GM12878 (cell line): Measurements from ENCODE around the gene ZNF107. TPM values are rescaled to one million over a fixed set of nuclear protein-coding genes. Genes with fewer than 3 reads are reported as not detected.

Experiments
- microRNA-seq: library from miRNA; unstranded; fragments of <30 nt; microRNA quantifications from one replicate; pipeline ENCODE4, GENCODE V29; 2018
- polyA plus RNA-seq, 11 experiments: library from polyadenylated mRNA; depleted of rRNA in 4 of 11; unstranded in 6 of 11; stranded (reverse) in 5 of 11; fragments of >200 nt; fragmentation: Nextera tagmentation in 4 of 11; fragmentation: Illumina TruSeq in 1 of 11; extraction: Ambion mirVana in 4 of 11; extraction: Trizol in 1 of 11; gene quantifications; 1 replicate in 1 of 11; 2 replicates in 10 of 11; pipeline versions ENCODE4 v1.2.1 to v1.2.3, GENCODE V29; 2011 to 2016; ENCODE audit warnings: inconsistent platforms in 2 of 11, missing spikeins in 2 of 11, low read depth in 1 of 11
- small RNA-seq: library from RNA; depleted of rRNA; stranded (forward); fragments of <200 nt; gene quantifications from one replicate; pipeline ENCODE3, GENCODE V24; 2014
- total RNA-seq, 4 experiments: library from RNA; depleted of rRNA in 3 of 4; stranded (reverse); fragments of >200 nt in 3 of 4; fragmentation: Illumina TruSeq in 1 of 4; extraction: Trizol in 1 of 4; gene quantifications; 2 replicates each; pipeline versions ENCODE4 v1.2.1 to v1.2.3, GENCODE V29; 2013 to 2021

Gene ZNF107
- total and polyA plus RNA-seq, 10 of the 15 experiments (the other 5 are each of a cell fraction or from before 2014, with no cell fraction given), result 3.2 to 23.3 (median 13.7) TPM

Small RNA genes within 50 kb of the gene (microRNA-seq; reads per million reads assigned to microRNA genes)
- 7.9 reads per million, percentile 39 among the genes with 10 or more reads in this experiment for gene MIR6839

Small RNA genes within 50 kb of the gene (small RNA-seq; reads per million reads assigned to genes)
- 0.51 reads per million, percentile 9 among the genes with 10 or more reads in this experiment for gene MIR6839

Other genes with a start within 250 kb of the ZNF107 start
- 8.1 and 8.5 TPM in 2 replicates for gene ZNF680, start 103.1 kb upstream of the ZNF107 start, total RNA-seq (2014; rRNA removed)
- gene ZNF680, start 103.1 kb upstream of the ZNF107 start, total RNA-seq (2014; rRNA removed; fragmentation: Illumina TruSeq; extraction: Trizol), result 13.6 and 16.7 TPM in 2 replicates
- 8.0 TPM in 2 replicates for gene ZNF680, start 103.1 kb upstream of the ZNF107 start, total RNA-seq (2021)
- 5.9 and 10.4 TPM in 2 replicates for gene ZNF680, start 103.1 kb upstream of the ZNF107 start, polyA plus RNA-seq (2011; rRNA removed)
- 7.6 and 11.5 TPM in 2 replicates for gene ZNF680, start 103.1 kb upstream of the ZNF107 start, polyA plus RNA-seq (2014; fragmentation: Illumina TruSeq; extraction: Trizol)
- gene ZNF680, start 103.1 kb upstream of the ZNF107 start, polyA plus RNA-seq (2014; fragmentation: Nextera tagmentation; extraction: Ambion mirVana), result 1 to 10 TPM; 5.0 to 6.2 TPM
- 5.1 and 6.0 TPM in 2 replicates for gene ZNF680, start 103.1 kb upstream of the ZNF107 start, polyA plus RNA-seq (2014; rRNA removed)
- gene ZNF680, start 103.1 kb upstream of the ZNF107 start, polyA plus RNA-seq (2016; fragmentation: Nextera tagmentation; extraction: Ambion mirVana), result 10 to 100 TPM; 10.9 to 12.1 TPM
- 8.4 and 9.8 TPM in 2 replicates for gene ZNF138, start 128.3 kb downstream of the ZNF107 start, total RNA-seq (2014; rRNA removed)
- gene ZNF138, start 128.3 kb downstream of the ZNF107 start, total RNA-seq (2014; rRNA removed; fragmentation: Illumina TruSeq; extraction: Trizol), result 13.8 and 14.4 TPM in 2 replicates
- 5.9 and 7.2 TPM in 2 replicates for gene ZNF138, start 128.3 kb downstream of the ZNF107 start, total RNA-seq (2021)
- 13.9 and 23.9 TPM in 2 replicates for gene ZNF138, start 128.3 kb downstream of the ZNF107 start, polyA plus RNA-seq (2011; rRNA removed)
- 14.9 and 23.0 TPM in 2 replicates for gene ZNF138, start 128.3 kb downstream of the ZNF107 start, polyA plus RNA-seq (2014; fragmentation: Illumina TruSeq; extraction: Trizol)
- 10 to 100 TPM in 1 of 2 experiments, 1 to 10 TPM in 1; 8.6 to 11.0 TPM for gene ZNF138, start 128.3 kb downstream of the ZNF107 start, polyA plus RNA-seq (2014; fragmentation: Nextera tagmentation; extraction: Ambion mirVana)
- 7.4 and 9.3 TPM in 2 replicates for gene ZNF138, start 128.3 kb downstream of the ZNF107 start, polyA plus RNA-seq (2014; rRNA removed)
- gene ZNF138, start 128.3 kb downstream of the ZNF107 start, polyA plus RNA-seq (2016; fragmentation: Nextera tagmentation; extraction: Ambion mirVana), result 10 to 100 TPM; 13.8 to 14.9 TPM
- 7.2 and 10.8 TPM in 2 replicates for gene ZNF273, start 237.1 kb downstream of the ZNF107 start, total RNA-seq (2014; rRNA removed)
- gene ZNF273, start 237.1 kb downstream of the ZNF107 start, total RNA-seq (2014; rRNA removed; fragmentation: Illumina TruSeq; extraction: Trizol), result 10.6 and 12.3 TPM in 2 replicates
- gene ZNF273, start 237.1 kb downstream of the ZNF107 start, total RNA-seq (2021), result 4.9 and 5.5 TPM in 2 replicates
- 11.2 and 17.9 TPM in 2 replicates for gene ZNF273, start 237.1 kb downstream of the ZNF107 start, polyA plus RNA-seq (2011; rRNA removed)
- 8.2 and 8.5 TPM in 2 replicates for gene ZNF273, start 237.1 kb downstream of the ZNF107 start, polyA plus RNA-seq (2014; fragmentation: Illumina TruSeq; extraction: Trizol)
- 10 to 100 TPM in 1 of 2 experiments, 1 to 10 TPM in 1; 5.1 to 10.3 TPM for gene ZNF273, start 237.1 kb downstream of the ZNF107 start, polyA plus RNA-seq (2014; fragmentation: Nextera tagmentation; extraction: Ambion mirVana)
- gene ZNF273, start 237.1 kb downstream of the ZNF107 start, polyA plus RNA-seq (2014; rRNA removed), result 4.3 and 4.8 TPM in 2 replicates
- gene ZNF273, start 237.1 kb downstream of the ZNF107 start, polyA plus RNA-seq (2016; fragmentation: Nextera tagmentation; extraction: Ambion mirVana), result 10 to 100 TPM in 1 of 2 experiments, 1 to 10 TPM in 1; 7.3 to 10.4 TPM